Measurements from ENCODE around the gene RIC1. TPM values are rescaled to one million over a fixed set of nuclear protein-coding genes. Genes with fewer than 3 reads are reported as not detected.
A peak's percentile ranks its signal among the peaks of the same experiment; 100 is the strongest.

RIC1 gene
- total RNA-seq, 1 experiment from 2014 or later: 13.8 TPM

GRCh38 chr9:5811751-5812150 lies 182.8 kb downstream of the RIC1 start:
- Histone ChIP-seq H3K4me2 (no peak overlapping the region), H3K4me1 (replicated peaks; ENCODE audit: insufficient read depth) (peaks cover 17% of the 10 kb centered on the region; the same call in 1 of the 2 replicates), H3K9me3 (ENCODE audit: insufficient read depth, low read depth) (no peaks in the 10 kb centered on the region), H4K20me1 (ENCODE audit: insufficient read depth) (no peaks in the 10 kb centered on the region), H3K9me2 (ENCODE audit: insufficient read depth) (no peaks in the 10 kb centered on the region), H3F3A (ENCODE audit: insufficient read depth, low read depth) (no peaks in the 10 kb centered on the region), H2AFZ (no peak overlapping the region), H3K27ac (no peak overlapping the region), H3K79me2 (ENCODE audit: low read depth) (peaks cover 15% of the 10 kb centered on the region; the same call in 1 of the 2 replicates), H3K27me3 (ENCODE audit: insufficient read depth, low read depth) (no peaks in the 10 kb centered on the region), H3K4me3 (no peak overlapping the region), H3K36me3 (ENCODE audit: low read depth) (peaks cover 16% of the 10 kb centered on the region)
- intact Hi-C loops (cut with micrococcal nuclease; ENCODE audit: unreplicated experiment): no loop called here
- no peak for DNase-seq
- TF ChIP-seq EZH2 (IDR thresholded peaks at IDR 0.05; ENCODE audit: low read depth) (no peak), CTCF (conservative IDR thresholded peaks at IDR 0.05) (no peak)
- ChIA-PET CTCF (no interaction called here), POLR2A (ENCODE audit: unreplicated experiment) (no interaction called here)
- no TSS peak for BruUV-seq (replicated peaks)

GRCh38 chr9:5813824-5814223 lies 184.9 kb downstream of the RIC1 start:
- Histone ChIP-seq H3K9me3 (ENCODE audit: insufficient read depth, low read depth) (no peaks in the 10 kb centered on the region; the same call in 1 of the 2 replicates), H3K79me2 (ENCODE audit: low read depth) (peaks cover 16% of the 10 kb centered on the region; the same call in 1 of the 2 replicates), H3K9me2 (ENCODE audit: insufficient read depth) (no peaks in the 10 kb centered on the region), H3K27me3 (ENCODE audit: insufficient read depth, low read depth) (no peaks in the 10 kb centered on the region), H3K27ac (no peak overlapping the region), H2AFZ (no peak overlapping the region), H3K4me3 (no peak overlapping the region), H3F3A (ENCODE audit: insufficient read depth, low read depth) (peaks cover 12% of the 10 kb centered on the region), H3K36me3 (ENCODE audit: low read depth) (peaks cover 19% of the 10 kb centered on the region), H3K4me2 (no peak overlapping the region), H3K4me1 (replicated peaks; ENCODE audit: insufficient read depth) (peaks cover 31% of the 10 kb centered on the region), H4K20me1 (ENCODE audit: insufficient read depth) (no peaks in the 10 kb centered on the region)
- BruUV-seq (replicated peaks): no TSS peak
- CTCF ChIA-PET: no interaction called here
- intact Hi-C loops (cut with micrococcal nuclease; ENCODE audit: unreplicated experiment): no loop called here
- POLR2A ChIA-PET (ENCODE audit: unreplicated experiment): no interaction called here
- no peak for DNase-seq
- TF ChIP-seq EZH2 (IDR thresholded peaks at IDR 0.05; ENCODE audit: low read depth) (no peak), CTCF (conservative IDR thresholded peaks at IDR 0.05) (no peak)

- DNase-seq: peak in 1 of 2 experiments; percentile 67
- Histone ChIP-seq H2AFZ (no peak overlapping the region), H3K9me3 (ENCODE audit: insufficient read depth, low read depth) (no peaks in the 10 kb centered on the region; the same call in 1 of the 2 replicates), H3K4me2 (peak overlapping the region; percentile 28; the same call in 1 of the 2 replicates), H3K4me1 (replicated peaks; ENCODE audit: insufficient read depth) (peaks cover 40% of the 10 kb centered on the region), H3K4me3 (no peak overlapping the region), H3K27me3 (ENCODE audit: insufficient read depth, low read depth) (no peaks in the 10 kb centered on the region), H4K20me1 (ENCODE audit: insufficient read depth) (no peaks in the 10 kb centered on the region), H3K36me3 (ENCODE audit: low read depth) (peaks cover 19% of the 10 kb centered on the region), H3F3A (ENCODE audit: insufficient read depth, low read depth) (peaks cover 22% of the 10 kb centered on the region), H3K79me2 (ENCODE audit: low read depth) (peaks cover 14% of the 10 kb centered on the region; the same call in 1 of the 2 replicates), H3K9me2 (ENCODE audit: insufficient read depth) (no peaks in the 10 kb centered on the region), H3K27ac (0 out of 2 replicates have a peak overlapping the region, but pooled peaks have one; percentile 34)
- no TSS peak for BruUV-seq (replicated peaks)
- intact Hi-C loops (cut with micrococcal nuclease; ENCODE audit: unreplicated experiment): no loop called here
- CTCF ChIA-PET: no interaction called here
- no peak for TF ChIP-seq EZH2 (IDR thresholded peaks at IDR 0.05; ENCODE audit: low read depth)
- TF ChIP-seq CTCF (conservative IDR thresholded peaks at IDR 0.05): no peak
- POLR2A ChIA-PET (ENCODE audit: unreplicated experiment): no interaction called here
These were observed 186.6 kb downstream of the RIC1 start for GRCh38 chr9:5815461-5815860.
